HG02798 (cell line): Measurements from ENCODE around the gene JAGN1.
"Not testable (repeated sequence)": the region's sequence is repeated elsewhere in the genome, so short reads cannot be mapped to it uniquely, and the experiment has no call there.

Experiments
- ATAC-seq: cut with Tn5 transposase; IDR thresholded peaks from one replicate; pipeline ENCODE4 v1.9.1; 2021; ENCODE audit warnings: mild to moderate bottlenecking; ENCODE audit not compliant: unreplicated experiment, poor library complexity

Gene JAGN1

GRCh38 chr3:9865125-9865637 lies 25.2 kb upstream of the JAGN1 start:
- ATAC-seq = not testable (repeated sequence)

- no peak for ATAC-seq
Measured at GRCh38 chr3:9866639-9867038, 23.8 kb upstream of the JAGN1 start.

GRCh38 chr3:9867106-9867505 lies 23.3 kb upstream of the JAGN1 start:
- ATAC-seq = no peak

GRCh38 chr3:9869955-9870354 lies 20.5 kb upstream of the JAGN1 start:
- no peak for ATAC-seq

GRCh38 chr3:9870978-9871377 lies 19.4 kb upstream of the JAGN1 start:
- no peak for ATAC-seq

GRCh38 chr3:9872067-9872466 lies 18.3 kb upstream of the JAGN1 start:
- ATAC-seq = not testable (repeated sequence)

- no peak for ATAC-seq
Measured at GRCh38 chr3:9875448-9875847, 15.0 kb upstream of the JAGN1 start.

- ATAC-seq = not testable (repeated sequence)
Measured at GRCh38 chr3:9876255-9876654, 14.2 kb upstream of the JAGN1 start.

GRCh38 chr3:9876991-9877390 lies 13.4 kb upstream of the JAGN1 start:
- no peak for ATAC-seq

GRCh38 chr3:9878700-9879099 lies 11.7 kb upstream of the JAGN1 start:
- ATAC-seq = no peak

GRCh38 chr3:9879830-9880549 lies 10.4 kb upstream of the JAGN1 start, which contains the start of gene CIDEC:
CIDEC (minus strand) TSS chr3:9880253; CDS start chr3:9878486, 1,767 bp downstream.
- ATAC-seq = no peak

- ATAC-seq = no peak
Measured at GRCh38 chr3:9881441-9881840, 9.0 kb upstream of the JAGN1 start.

- no peak for ATAC-seq
Measured at GRCh38 chr3:9883706-9884554, 6.5 kb upstream of the JAGN1 start.

- ATAC-seq = no peak
Measured at GRCh38 chr3:9884555-9885165, 5.8 kb upstream of the JAGN1 start.

- no peak for ATAC-seq
Measured at GRCh38 chr3:9886328-9886727, 4.1 kb upstream of the JAGN1 start.

- no peak for ATAC-seq
Measured at GRCh38 chr3:9887480-9887879, 2.9 kb upstream of the JAGN1 start.

GRCh38 chr3:9888540-9888939 lies 1.9 kb upstream of the JAGN1 start:
- no peak for ATAC-seq

- ATAC-seq = no peak
Measured at GRCh38 chr3:9889405-9889804, 1.0 kb upstream of the JAGN1 start.

GRCh38 chr3:9891072-9891622 lies 737 bp downstream of the JAGN1 start:
- no peak for ATAC-seq

GRCh38 chr3:9893739-9894138 lies 3.3 kb downstream of the JAGN1 start:
- no peak for ATAC-seq

- ATAC-seq = not testable (repeated sequence)
Measured at GRCh38 chr3:9895715-9896114, 5.3 kb downstream of the JAGN1 start.
